Right atrium auricular region (tissue), 2 donors: Measurements from ENCODE around the gene FOXA1. TPM values are rescaled to one million over a fixed set of nuclear protein-coding genes. Genes with fewer than 3 reads are reported as not detected.

Experiments
- DNase-seq: peaks from one replicate; pipeline ENCODE4 v3.0.0-alpha.2; 2019; ENCODE audit warnings: low spot score
- H3K27ac ChIP-seq, 2 donors: fragments of 200-600 bp; sonication (generic); 1 replicate in 1 of 2; 2 replicates in 1 of 2; pipeline ENCODE4 v1.5.1; 2016 to 2019
- H3K27me3 ChIP-seq, 2 donors: fragments of 200-600 bp; sonication (generic); one replicate each; pipeline versions ENCODE4 v1.5.1 to v1.6.0; 2017 to 2019
- H3K36me3 ChIP-seq: fragments of 200-600 bp; sonication (generic); one replicate; pipeline ENCODE4 v1.5.1; 2016
- H3K4me1 ChIP-seq, 2 donors: fragments of 200-600 bp; sonication (generic); one replicate each; pipeline versions ENCODE4 v1.5.1 to v1.6.0; 2017 to 2019
- H3K4me3 ChIP-seq, 2 donors: fragments of 200-600 bp; sonication (generic); 1 replicate in 1 of 2; 2 replicates in 1 of 2; pipeline ENCODE4 v1.5.1; 2017 to 2019; ENCODE audit warnings: mild to moderate bottlenecking in 1 of 2, moderate library complexity in 1 of 2
- H3K9me3 ChIP-seq, 2 donors: fragments of 200-600 bp; sonication (generic); one replicate each; pipeline ENCODE4 v1.5.1; 2019
- CTCF ChIP-seq, 2 donors: fragments of 200-600 bp; sonication (generic); IDR thresholded peaks; one replicate each; pipeline ENCODE4 v1.5.1; 2019; ENCODE audit warnings: antibody characterized with exemption in 2 of 2
- total RNA-seq, 2 donors: library from RNA; depleted of rRNA; stranded (reverse); fragments of >200 nt; gene quantifications; one replicate each; pipeline ENCODE4 v1.1.0, GENCODE V29; 2016

The FOXA1 gene
- total RNA-seq, 2 donors from 2014 or later = not detected

GRCh38 chr14:37545174-37545573, 49.9 kb downstream of the FOXA1 start:
- TF ChIP-seq CTCF (IDR thresholded peaks at IDR 0.05) = no peak
- Histone ChIP-seq H3K4me3 (no peak overlapping the region), H3K9me3 (no peaks in the 10 kb centered on the region), H3K36me3 (no peaks in the 10 kb centered on the region), H3K27me3 (no peaks in the 10 kb centered on the region), H3K27ac (no peak overlapping the region), H3K4me1 (no peaks in the 10 kb centered on the region)
- no peak for DNase-seq

GRCh38 chr14:37544407-37544806, 50.6 kb downstream of the FOXA1 start:
- H3K4me3 ChIP-seq = no peak overlapping the region
- H3K9me3 ChIP-seq = no peaks in the 10 kb centered on the region
- no peak overlapping the region for H3K27ac ChIP-seq
- no peaks in the 10 kb centered on the region for H3K4me1 ChIP-seq
- DNase-seq = no peak
- H3K27me3 ChIP-seq = no peaks in the 10 kb centered on the region
- no peak for TF ChIP-seq CTCF (IDR thresholded peaks at IDR 0.05)
- no peaks in the 10 kb centered on the region for H3K36me3 ChIP-seq

GRCh38 chr14:37539992-37540391, 55.1 kb downstream of the FOXA1 start:
- H3K4me1 ChIP-seq = no peaks in the 10 kb centered on the region

More at GRCh38 chr14:37539992-37540391, 55.1 kb downstream of the FOXA1 start:
- Histone ChIP-seq H3K27ac (no peak overlapping the region), H3K36me3 (no peaks in the 10 kb centered on the region), H3K9me3 (no peaks in the 10 kb centered on the region), H3K27me3 (no peaks in the 10 kb centered on the region), H3K4me3 (no peak overlapping the region)
- DNase-seq = no peak
- TF ChIP-seq CTCF (IDR thresholded peaks at IDR 0.05) = no peak

Other genes with a start within 250 kb of the FOXA1 start
- not detected for gene TTC6, start 380 bp upstream of the FOXA1 start, total RNA-seq